ENCODE results near the gene TECR. TPM values are rescaled to one million over a fixed set of nuclear protein-coding genes. Genes with fewer than 3 reads are reported as not detected.

TECR gene
- total and polyA plus RNA-seq, 9 of the 15 experiments (the other 6 are each of a cell fraction or from before 2014, with no cell fraction given), result 29.3 to 211 (median 81.4) TPM

- no peak for TF ChIP-seq AFF1 (IDR thresholded peaks at IDR 0.05; ENCODE audit: low read depth in 1 of 2, partially characterized antibody in 2 of 2)
- no peak for TF ChIP-seq NR1H2 (CRISPR knock-in tag; IDR thresholded peaks at IDR 0.05)
- TF ChIP-seq SPI1 (IDR thresholded peaks at IDR 0.05; ENCODE audit: borderline replicate concordance, low read depth, low read length), result no peak
- no peak for TF ChIP-seq KHSRP (IDR thresholded peaks at IDR 0.05)
Observed at GRCh38 chr19:14496029-14496833, 33.2 kb upstream of the TECR start, which contains the start of gene GIPC1 (continued).

GRCh38 chr19:14496834-14497227 lies 32.6 kb upstream of the TECR start:
- POLR2A ChIA-PET, result interaction anchor here (1.5 to 2.1 kb wide), 5 partner anchors 10 to 20 kb away, joined by 5 to 11 read pairs (median 7); no protein-coding TSS in a partner anchor
- in situ Hi-C loops (cut with MboI) (no loop called here), intact Hi-C loops (cut with micrococcal nuclease) (no loop called here)
- H3K9me3 ChIP-seq (replicated peaks; ENCODE audit: control insufficient read depth, insufficient read depth, low read depth, low read length), result no peaks in the 10 kb centered on the region
- no peak for FAIRE-seq
- CTCF ChIA-PET (ENCODE audit: low intra/inter-chr PET ratio), result interaction anchor here (0.6 kb wide), 1 partner anchor 11 kb away, joined by 3 read pairs; no protein-coding TSS in a partner anchor
- H3K36me3 ChIP-seq (ENCODE audit: control insufficient read depth, insufficient read depth, low read length), result no peaks in the 10 kb centered on the region
- peaks cover 16 to 29% of the 10 kb centered on the region in 2 experiments; a peak in 4 of 5 replicates for H3K4me1 ChIP-seq (replicated peaks in 1 of 2; ENCODE audit: control insufficient read depth in 2 of 2, insufficient read depth in 2 of 2, low read length in 2 of 2)
- H3K9ac ChIP-seq (ENCODE audit: insufficient read depth in 1 of 2, low read depth in 2 of 2, low read length in 2 of 2), result peak overlapping the region; percentile 58 to 84; a peak in 3 of 4 replicates
- peaks cover 5% of the 10 kb centered on the region; the same call in 2 of the 3 replicates for H3K79me2 ChIP-seq (ENCODE audit: control insufficient read depth, insufficient read depth, low read length)
- BruUV-seq (replicated peaks), result no TSS peak
- H4K20me1 ChIP-seq (replicated peaks; ENCODE audit: control insufficient read depth, insufficient read depth, low read length), result no peaks in the 10 kb centered on the region
- peak overlapping the region; percentile 93 for H2AFZ ChIP-seq (ENCODE audit: low read depth, low read length)
- peak overlapping the region; percentile 59 for H3K27ac ChIP-seq (ENCODE audit: extremely low read depth, low read depth, low read length)
- H3K27me3 ChIP-seq (ENCODE audit: control insufficient read depth in 2 of 2, insufficient read depth in 2 of 2, low read length in 2 of 2), result no peaks in the 10 kb centered on the region
- peak overlapping the region; percentile 68; the same call in 1 of the 2 replicates for H3K4me3 ChIP-seq
- DNase-seq (ENCODE audit: extremely low read depth in 1 of 4, low spot score in 3 of 4), result peak in 1 of 4 experiments; percentile 40
- WGBS (ENCODE audit: insufficient coverage, low coverage, missing lambda C conversion rate), result 22% methylated on average over 7 of the region's 7 CpGs
- peak overlapping the region; percentile 82 for H3K4me2 ChIP-seq (ENCODE audit: insufficient read depth, low read length)
- no peak for ATAC-seq
- no peaks in the 10 kb centered on the region for H3K9me1 ChIP-seq (ENCODE audit: control insufficient read depth, insufficient read depth, low read length)
- TF ChIP-seq TFE3 (CRISPR knock-in tag; IDR thresholded peaks at IDR 0.05) (no peak), DNMT1 (IDR thresholded peaks at IDR 0.05) (no peak), CREB5 (CRISPR knock-in tag; IDR thresholded peaks at IDR 0.05) (no peak), STAT5A (IDR thresholded peaks at IDR 0.05; ENCODE audit: borderline replicate concordance, low read length) (no peak), PRPF4 (IDR thresholded peaks at IDR 0.05; ENCODE audit: insufficient read depth, low read depth, low read length, poor library complexity, severe bottlenecking) (no peak), NBN (IDR thresholded peaks at IDR 0.05; ENCODE audit: low read depth) (0 out of 2 replicates have a peak, but pooled peaks have one; percentile 15), POLR2AphosphoS2 (IDR thresholded peaks at IDR 0.05; ENCODE audit: low read length) (no peak), ZEB2 (IDR thresholded peaks at IDR 0.05) (peak; percentile 19; the same call in 1 of the 2 replicates), FOSL1 (tag; conservative IDR thresholded peaks at IDR 0.05) (0 out of 2 replicates have a peak, but pooled peaks have one; percentile 3)
